Nephron progenitor cell (in vitro differentiated cells): ENCODE results near the gene DCLK3.

Source experiments
- DNase-seq: peaks from one replicate; pipeline ENCODE4 v3.0.0; 2021
- H3K27ac Mint-ChIP-seq: 2 replicates; pipeline ENCODE4 v1.8.0; 2021; ENCODE audit warnings: mild to moderate bottlenecking, moderate library complexity, mixed read lengths
- H3K27me3 Mint-ChIP-seq: 2 replicates; pipeline ENCODE4 v1.8.0; 2021; ENCODE audit warnings: mild to moderate bottlenecking, low read depth, mixed read lengths; ENCODE audit not compliant: poor library complexity
- H3K36me3 Mint-ChIP-seq: 2 replicates; pipeline ENCODE4 v1.8.0; 2021; ENCODE audit warnings: low read depth, mixed read lengths
- H3K4me1 Mint-ChIP-seq: 2 replicates; pipeline ENCODE4 v1.8.0; 2021; ENCODE audit warnings: mixed read lengths
- H3K4me3 Mint-ChIP-seq: 2 replicates; pipeline ENCODE4 v1.8.0; 2021; ENCODE audit warnings: mild to moderate bottlenecking, moderate library complexity, mixed read lengths
- H3K9me3 Mint-ChIP-seq: 2 replicates; pipeline ENCODE4 v1.8.0; 2021; ENCODE audit warnings: mild to moderate bottlenecking, moderate library complexity, mixed read lengths
- TF ChIP-seq, protein P1 (sequence below): fragments of 200-600 bp; sonication (generic); IDR thresholded peaks from 2 replicates; pipeline ENCODE4 v1.5.0; 2021; ENCODE audit warnings: antibody characterized with exemption

The DCLK3 gene

DNA sequence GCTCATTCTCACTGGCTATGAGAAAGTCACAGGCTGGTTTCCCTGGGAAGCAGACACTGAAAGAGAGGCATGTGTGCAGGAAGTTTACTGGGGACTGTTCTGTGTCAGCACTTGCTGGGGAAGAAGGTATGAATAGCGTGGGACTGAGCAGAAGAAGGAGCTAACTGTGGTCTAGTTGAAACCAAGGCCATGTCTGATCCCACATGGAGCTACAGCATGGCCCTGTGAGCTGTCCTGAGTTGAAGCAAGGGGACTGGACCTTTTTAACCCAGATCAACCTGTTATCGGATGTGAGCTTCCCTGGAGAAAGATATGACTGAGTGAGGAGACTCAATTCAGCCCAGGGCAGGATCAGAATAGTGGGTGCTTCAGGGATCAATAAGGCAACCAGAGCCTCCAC, 53.7 kb downstream of the DCLK3 start:
- H3K27ac Mint-ChIP-seq: no peak overlapping the region
- no peak overlapping the region for H3K4me3 Mint-ChIP-seq
- H3K36me3 Mint-ChIP-seq: no peaks in the 10 kb centered on the region
- DNase-seq: no peak
- H3K9me3 Mint-ChIP-seq: no peaks in the 10 kb centered on the region
- TF ChIP-seq, protein P1, sequence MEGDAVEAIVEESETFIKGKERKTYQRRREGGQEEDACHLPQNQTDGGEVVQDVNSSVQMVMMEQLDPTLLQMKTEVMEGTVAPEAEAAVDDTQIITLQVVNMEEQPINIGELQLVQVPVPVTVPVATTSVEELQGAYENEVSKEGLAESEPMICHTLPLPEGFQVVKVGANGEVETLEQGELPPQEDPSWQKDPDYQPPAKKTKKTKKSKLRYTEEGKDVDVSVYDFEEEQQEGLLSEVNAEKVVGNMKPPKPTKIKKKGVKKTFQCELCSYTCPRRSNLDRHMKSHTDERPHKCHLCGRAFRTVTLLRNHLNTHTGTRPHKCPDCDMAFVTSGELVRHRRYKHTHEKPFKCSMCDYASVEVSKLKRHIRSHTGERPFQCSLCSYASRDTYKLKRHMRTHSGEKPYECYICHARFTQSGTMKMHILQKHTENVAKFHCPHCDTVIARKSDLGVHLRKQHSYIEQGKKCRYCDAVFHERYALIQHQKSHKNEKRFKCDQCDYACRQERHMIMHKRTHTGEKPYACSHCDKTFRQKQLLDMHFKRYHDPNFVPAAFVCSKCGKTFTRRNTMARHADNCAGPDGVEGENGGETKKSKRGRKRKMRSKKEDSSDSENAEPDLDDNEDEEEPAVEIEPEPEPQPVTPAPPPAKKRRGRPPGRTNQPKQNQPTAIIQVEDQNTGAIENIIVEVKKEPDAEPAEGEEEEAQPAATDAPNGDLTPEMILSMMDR: no peak
- H3K4me1 Mint-ChIP-seq: peaks cover 19% of the 10 kb centered on the region
- peaks cover 2% of the 10 kb centered on the region for H3K27me3 Mint-ChIP-seq

DNA sequence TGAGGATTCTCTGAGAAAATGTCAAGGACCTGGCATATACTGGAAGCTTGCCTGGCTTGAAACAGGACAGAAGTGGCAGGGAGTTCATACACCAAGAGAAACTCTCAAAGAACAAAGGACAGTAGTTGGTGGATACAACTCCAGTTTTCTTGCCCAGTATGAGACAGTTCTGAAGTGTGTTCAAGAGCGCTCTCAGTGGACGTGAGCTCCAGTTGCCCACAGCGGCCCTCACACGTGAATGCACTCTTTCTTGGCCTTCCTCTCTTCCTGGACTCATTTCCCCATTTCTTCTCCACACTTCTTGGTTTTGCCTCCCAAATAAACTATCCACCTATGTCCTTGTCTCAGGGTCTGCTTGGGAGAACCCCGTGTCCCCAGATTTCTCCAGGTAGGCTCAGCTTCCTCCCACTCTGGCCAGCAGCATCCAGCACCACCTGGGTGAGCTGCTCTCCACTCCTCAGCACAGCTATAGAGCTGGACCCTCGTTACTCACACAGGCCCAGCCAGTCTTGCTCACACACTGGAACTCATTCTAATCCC, 54.5 kb downstream of the DCLK3 start:
- no peaks in the 10 kb centered on the region for H3K36me3 Mint-ChIP-seq

DNA sequence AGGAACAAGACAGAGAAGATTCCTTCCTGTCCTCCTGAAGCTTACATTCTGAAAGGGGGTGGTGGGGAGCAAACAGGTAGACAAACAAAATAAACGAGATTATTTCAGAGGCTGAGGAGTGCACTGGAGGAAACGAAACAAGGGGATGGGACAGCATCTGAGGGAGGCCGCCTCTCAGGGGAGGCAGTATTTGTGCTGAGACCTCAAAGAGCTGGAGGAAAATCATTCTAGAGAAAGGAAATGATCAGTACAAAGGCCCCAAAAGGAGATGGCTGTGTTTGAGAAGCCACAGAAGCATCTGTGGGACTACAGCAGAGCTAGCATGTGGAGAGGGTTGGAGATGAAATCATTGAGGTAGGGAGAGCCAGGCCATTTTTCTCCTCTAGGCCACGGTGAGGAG, 55.1 kb downstream of the DCLK3 start:
- H3K4me1 Mint-ChIP-seq: peaks cover 24% of the 10 kb centered on the region
- H3K27ac Mint-ChIP-seq: peak overlapping the region; percentile 1
- no peak overlapping the region for H3K4me3 Mint-ChIP-seq
- TF ChIP-seq, protein P1: no peak
- peaks cover 2% of the 10 kb centered on the region for H3K27me3 Mint-ChIP-seq
- no peak for DNase-seq
- H3K9me3 Mint-ChIP-seq: no peaks in the 10 kb centered on the region
- no peaks in the 10 kb centered on the region for H3K36me3 Mint-ChIP-seq

More for the DNA sequence above, 54.5 kb downstream of the DCLK3 start:
- H3K27me3 Mint-ChIP-seq: peaks cover 2% of the 10 kb centered on the region
- H3K27ac Mint-ChIP-seq: no peak overlapping the region
- no peak for DNase-seq
- H3K9me3 Mint-ChIP-seq: no peaks in the 10 kb centered on the region
- TF ChIP-seq, protein P1: no peak
- peaks cover 21% of the 10 kb centered on the region for H3K4me1 Mint-ChIP-seq
- no peak overlapping the region for H3K4me3 Mint-ChIP-seq

DNA sequence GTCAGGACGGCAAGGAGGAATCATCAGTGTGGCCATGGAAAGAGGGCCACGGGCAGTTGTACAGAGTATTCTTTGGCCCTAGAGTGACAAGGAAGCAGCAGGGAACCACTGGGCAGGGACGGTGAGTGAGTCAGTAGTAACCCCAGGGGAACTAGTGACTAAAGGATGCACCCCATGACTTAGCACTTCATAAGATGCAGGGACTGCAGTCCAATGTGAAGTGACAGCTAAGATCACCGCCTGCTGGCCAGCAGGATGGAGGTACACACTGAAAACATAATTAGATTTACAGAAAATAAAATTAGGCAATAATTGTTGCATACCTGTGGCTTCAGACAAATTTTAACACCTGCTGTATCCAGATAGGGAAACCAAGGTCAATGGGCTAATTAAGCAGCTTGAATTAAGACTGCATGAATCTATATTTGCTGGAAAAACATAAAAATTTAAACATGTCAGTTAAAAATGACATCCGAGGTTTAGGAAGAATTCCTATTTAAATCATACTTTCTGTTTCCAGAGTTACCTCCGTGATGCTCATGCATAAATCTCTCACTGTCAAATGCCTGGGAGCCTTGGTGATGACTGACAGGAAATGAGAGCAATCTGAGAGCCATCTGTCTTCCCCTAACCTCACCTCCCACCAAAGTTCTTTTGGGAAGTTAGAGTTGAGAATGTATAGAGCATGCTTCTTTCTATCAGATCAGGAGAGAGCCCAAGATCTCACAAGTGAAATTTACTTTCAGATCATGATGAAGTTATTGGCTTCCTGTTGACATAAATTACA, 56.5 kb downstream of the DCLK3 start:
- no peak for DNase-seq
- Mint-ChIP-seq H3K27me3 (peaks cover 2% of the 10 kb centered on the region), H3K36me3 (no peaks in the 10 kb centered on the region), H3K27ac (no peak overlapping the region), H3K4me3 (no peak overlapping the region), H3K4me1 (peaks cover 18% of the 10 kb centered on the region), H3K9me3 (no peaks in the 10 kb centered on the region)
- TF ChIP-seq, protein P1: no peak

DNA sequence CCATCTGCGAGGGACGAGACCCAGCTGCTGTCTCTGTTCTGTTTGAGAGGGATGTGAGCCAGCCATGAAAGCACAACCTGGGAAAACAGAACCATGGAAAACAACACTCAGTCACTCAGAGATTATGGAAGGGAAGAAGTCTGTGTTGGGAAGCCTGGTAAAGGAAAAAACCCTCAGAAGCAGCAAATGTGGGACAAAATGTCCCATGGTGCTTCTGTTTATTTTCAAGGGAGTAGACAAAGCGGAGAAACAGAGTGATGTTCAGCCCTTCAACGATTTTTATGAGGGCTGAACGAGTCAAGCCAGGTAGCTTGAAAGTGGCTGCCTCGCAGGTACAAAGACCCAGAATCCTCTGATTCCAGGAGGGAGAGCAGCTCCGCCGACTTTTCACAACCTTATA, 59.3 kb downstream of the DCLK3 start:
- peaks cover 18% of the 10 kb centered on the region for H3K4me1 Mint-ChIP-seq
- no peak overlapping the region for H3K27ac Mint-ChIP-seq
- DNase-seq: no peak
- TF ChIP-seq, protein P1: no peak
- H3K36me3 Mint-ChIP-seq: no peaks in the 10 kb centered on the region
- no peaks in the 10 kb centered on the region for H3K9me3 Mint-ChIP-seq
- H3K4me3 Mint-ChIP-seq: no peak overlapping the region
- peaks cover 2% of the 10 kb centered on the region for H3K27me3 Mint-ChIP-seq

DNA sequence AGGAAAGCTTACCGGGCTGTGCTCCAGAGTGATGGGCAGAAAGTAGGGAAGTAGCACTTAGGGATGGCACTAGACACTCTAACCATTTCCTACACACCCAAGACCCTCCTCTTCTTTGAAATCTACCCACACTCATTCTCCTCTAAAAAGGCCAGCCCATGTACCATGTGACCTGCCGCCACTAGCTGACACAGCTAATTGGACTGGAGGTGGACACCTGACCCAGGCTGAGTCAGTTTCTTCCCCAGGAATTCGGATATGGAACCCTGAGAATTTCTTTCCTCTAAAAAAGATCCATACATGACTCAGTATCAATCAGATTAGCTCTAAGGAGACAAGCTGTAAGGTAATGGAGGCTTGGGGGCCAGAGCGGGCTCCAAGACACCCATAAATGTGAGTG, 60.1 kb downstream of the DCLK3 start:
- Mint-ChIP-seq H3K4me3 (no peak overlapping the region), H3K4me1 (peaks cover 18% of the 10 kb centered on the region), H3K27ac (no peak overlapping the region), H3K9me3 (no peaks in the 10 kb centered on the region), H3K36me3 (no peaks in the 10 kb centered on the region), H3K27me3 (peaks cover 2% of the 10 kb centered on the region)
- no peak for DNase-seq
- TF ChIP-seq, protein P1: no peak
